Measurements from ENCODE around the gene MARCHF7. TPM values are rescaled to one million over a fixed set of nuclear protein-coding genes. Genes with fewer than 3 reads are reported as not detected.
"Not testable (repeated sequence)": the region's sequence is repeated elsewhere in the genome, so short reads cannot be mapped to it uniquely, and the experiment has no call there.

Gene MARCHF7, protein sequence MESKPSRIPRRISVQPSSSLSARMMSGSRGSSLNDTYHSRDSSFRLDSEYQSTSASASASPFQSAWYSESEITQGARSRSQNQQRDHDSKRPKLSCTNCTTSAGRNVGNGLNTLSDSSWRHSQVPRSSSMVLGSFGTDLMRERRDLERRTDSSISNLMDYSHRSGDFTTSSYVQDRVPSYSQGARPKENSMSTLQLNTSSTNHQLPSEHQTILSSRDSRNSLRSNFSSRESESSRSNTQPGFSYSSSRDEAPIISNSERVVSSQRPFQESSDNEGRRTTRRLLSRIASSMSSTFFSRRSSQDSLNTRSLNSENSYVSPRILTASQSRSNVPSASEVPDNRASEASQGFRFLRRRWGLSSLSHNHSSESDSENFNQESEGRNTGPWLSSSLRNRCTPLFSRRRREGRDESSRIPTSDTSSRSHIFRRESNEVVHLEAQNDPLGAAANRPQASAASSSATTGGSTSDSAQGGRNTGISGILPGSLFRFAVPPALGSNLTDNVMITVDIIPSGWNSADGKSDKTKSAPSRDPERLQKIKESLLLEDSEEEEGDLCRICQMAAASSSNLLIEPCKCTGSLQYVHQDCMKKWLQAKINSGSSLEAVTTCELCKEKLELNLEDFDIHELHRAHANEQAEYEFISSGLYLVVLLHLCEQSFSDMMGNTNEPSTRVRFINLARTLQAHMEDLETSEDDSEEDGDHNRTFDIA
- 100 to 1,000 TPM; 113 to 115 TPM for total RNA-seq
- polyA plus RNA-seq: 100 to 1,000 TPM; 162 to 196 TPM

DNA sequence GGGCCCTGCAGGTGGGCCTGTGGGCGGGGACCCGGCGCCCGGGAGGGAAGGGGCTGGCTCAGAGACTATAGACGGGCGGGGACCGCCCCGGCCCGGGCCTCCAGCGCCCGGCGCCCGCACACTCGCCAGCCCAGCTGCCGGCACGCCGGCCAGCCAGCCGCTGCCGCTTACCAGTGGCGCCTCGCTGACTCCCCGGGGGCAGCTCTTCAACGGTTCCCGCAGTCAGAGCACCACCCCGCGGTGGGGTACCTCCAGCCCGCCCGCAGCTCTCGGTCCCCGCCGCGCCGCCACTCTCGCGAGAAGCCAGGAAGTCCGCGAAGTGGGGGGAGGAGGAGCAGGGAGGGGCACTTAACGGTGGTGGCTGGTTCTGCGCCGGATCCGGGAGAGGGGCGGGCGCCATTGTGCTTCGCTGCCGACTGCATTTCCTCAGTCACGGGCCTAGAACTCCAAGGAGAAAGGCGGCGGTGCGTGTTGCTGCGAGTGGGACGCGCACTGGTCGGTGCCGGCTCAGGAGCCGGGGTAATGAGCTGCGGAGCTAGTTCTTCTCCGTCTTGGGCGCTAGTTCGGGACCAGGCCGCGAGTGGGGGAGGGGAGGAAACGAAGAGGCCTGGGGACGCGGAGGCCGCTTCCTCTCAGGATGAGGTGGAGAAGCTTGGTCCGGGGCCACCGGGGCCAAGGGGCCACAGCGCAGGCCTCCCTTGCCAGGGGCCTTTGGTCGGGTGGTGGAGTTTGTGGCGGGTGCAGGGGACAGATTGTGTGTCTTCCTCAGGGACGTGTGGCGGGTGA lies at the start of gene MARCHF7:
TSS of gene MARCHF7 (plus strand) at position 364 of the 786 bp plus-strand sequence. CDS start 16,517 bp downstream, outside the sequence.
- no peaks in the 10 kb centered on the region for H3K9me3 ChIP-seq (ENCODE audit: control insufficient read depth in 1 of 2, low read length in 2 of 2)

GRCh38 chr2:159667423-159667822 lies 44.9 kb upstream of the MARCHF7 start:
- H3K4me1 ChIP-seq (ENCODE audit: insufficient read depth, low read length); H3K27ac ChIP-seq (ENCODE audit: low read depth, low read length); H3K9me3 ChIP-seq (ENCODE audit: control insufficient read depth in 1 of 2, low read length in 2 of 2); H3K27me3 ChIP-seq (ENCODE audit: insufficient read depth, low read length); H3K4me1 Mint-ChIP-seq; H3K9me3 Mint-ChIP-seq; POLR2A ChIA-PET (ENCODE audit: partially characterized antibody); DNase-seq; H3K4me3 ChIP-seq (ENCODE audit: low read length in 2 of 2); H3K4me3 Mint-ChIP-seq; H3K36me3 ChIP-seq (ENCODE audit: insufficient read depth, low read length); H3K27ac Mint-ChIP-seq; intact Hi-C loops (cut with micrococcal nuclease); H3K27me3 Mint-ChIP-seq; CTCF ChIA-PET (ENCODE audit: partially characterized antibody): not testable (repeated sequence)
- peaks cover 8 to 20% of the 10 kb centered on the region in 2 donors for H3K36me3 Mint-ChIP-seq

More for the DNA sequence above, at the start of gene MARCHF7:
- Histone ChIP-seq H3K27ac (ENCODE audit: low read depth, low read length) (peak within 1 kb of the TSS; percentile 92), H3K36me3 (ENCODE audit: insufficient read depth, low read length) (peaks cover 11% of the 10 kb centered on the region), H3K4me3 (ENCODE audit: low read length in 2 of 2) (peak within 1 kb of the TSS; percentile 88 to 98), H3K27me3 (ENCODE audit: insufficient read depth, low read length) (no peaks in the 10 kb centered on the region), H3K4me1 (ENCODE audit: insufficient read depth, low read length) (peaks cover 53% of the 10 kb centered on the region)
- peaks cover 22 to 48% of the 10 kb centered on the region in 2 donors for H3K36me3 Mint-ChIP-seq
- H3K4me3 Mint-ChIP-seq: peak within 1 kb of the TSS; percentile 97 to 100 (median 99)
- POLR2A ChIA-PET (ENCODE audit: partially characterized antibody): interaction anchor here (0.6 to 2.4 kb wide), 33 partner anchors 9 to 1836 kb away, joined by 3 to 30 read pairs (median 4); partner anchors contain the start of genes ACVR1, BAZ2B, LY75 and PSMD14
- H3K27ac Mint-ChIP-seq: peak within 1 kb of the TSS; percentile 90 to 100 (median 100)
- peaks cover 36 to 63% (median 49%) of the 10 kb centered on the region in 4 donors for H3K4me1 Mint-ChIP-seq
- CTCF ChIA-PET (ENCODE audit: partially characterized antibody): interaction anchor here (1.1 to 2.4 kb wide), 5 partner anchors 9 to 511 kb away, joined by 3 to 7 read pairs (median 5); no protein-coding TSS in a partner anchor
- peak; percentile 97 to 100 (median 98) for DNase-seq
- H3K27me3 Mint-ChIP-seq: no peaks in the 10 kb centered on the region
- intact Hi-C loops (cut with micrococcal nuclease): loop anchor here (1.0 to 5.0 kb wide), 7 partner anchors 192 to 1835 kb away; partner anchors contain the start of genes ACVR1, LY75 and WDSUB1
- H3K9me3 Mint-ChIP-seq: peaks cover 0 to 3% (median 0%) of the 10 kb centered on the region in 8 donors

DNA sequence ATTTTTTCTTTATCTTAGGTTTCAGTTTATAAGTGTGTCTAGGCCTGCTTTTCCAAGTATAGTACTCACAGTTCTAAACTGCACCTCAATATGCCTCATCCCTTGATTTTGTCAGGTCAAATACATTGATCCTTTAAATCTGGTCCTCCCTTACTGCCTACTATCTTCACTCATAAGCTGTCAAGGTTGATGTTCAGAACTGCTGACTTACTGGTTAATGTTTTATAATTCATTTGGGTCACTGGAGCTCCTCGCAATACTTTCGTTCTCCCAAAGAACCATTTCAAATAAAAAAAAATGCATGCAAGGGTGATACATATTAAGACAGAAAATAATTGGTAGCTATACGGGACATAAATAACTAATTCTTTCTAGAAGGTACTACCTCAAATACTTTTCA lies 41.3 kb upstream of the MARCHF7 start:
- H3K27ac ChIP-seq (ENCODE audit: low read depth, low read length): no peak overlapping the region
- H3K36me3 ChIP-seq (ENCODE audit: insufficient read depth, low read length): no peaks in the 10 kb centered on the region
- Mint-ChIP-seq H3K27me3 (no peaks in the 10 kb centered on the region), H3K4me3 (no peak overlapping the region), H3K9me3 (peaks cover 0 to 3% (median 0%) of the 10 kb centered on the region in 8 donors), H3K27ac (no peak overlapping the region), H3K4me1 (no peaks in the 10 kb centered on the region), H3K36me3 (peaks cover 4 to 17% of the 10 kb centered on the region in 2 donors)
- intact Hi-C loops (cut with micrococcal nuclease): no loop called here
- CTCF ChIA-PET (ENCODE audit: partially characterized antibody): no interaction called here
- DNase-seq: no peak
- H3K4me1 ChIP-seq (ENCODE audit: insufficient read depth, low read length): no peaks in the 10 kb centered on the region
- POLR2A ChIA-PET (ENCODE audit: partially characterized antibody): no interaction called here
- H3K9me3 ChIP-seq (ENCODE audit: control insufficient read depth in 1 of 2, low read length in 2 of 2): no peaks in the 10 kb centered on the region
- no peak overlapping the region for H3K4me3 ChIP-seq (ENCODE audit: low read length in 2 of 2)
- H3K27me3 ChIP-seq (ENCODE audit: insufficient read depth, low read length): no peaks in the 10 kb centered on the region

DNA sequence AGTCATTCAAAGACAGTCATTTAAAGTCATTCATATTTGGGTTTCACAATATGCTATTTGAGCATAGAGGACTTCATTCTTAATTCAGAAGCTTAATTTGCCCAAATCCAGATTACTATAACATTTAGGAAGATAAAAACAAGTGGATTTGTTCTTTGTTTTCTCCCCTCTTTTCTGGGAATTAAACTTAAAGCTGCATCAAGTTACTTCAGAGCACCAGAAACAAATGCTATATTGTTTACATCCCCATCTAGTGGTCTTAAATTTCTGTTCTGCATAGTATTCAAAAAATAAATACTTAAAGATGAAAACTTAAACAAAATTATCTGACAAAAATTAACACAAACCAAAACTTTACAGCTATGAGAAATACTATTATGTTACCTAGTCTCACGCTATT lies 34.7 kb upstream of the MARCHF7 start:
- Mint-ChIP-seq H3K9me3 (no peaks in the 10 kb centered on the region), H3K27ac (no peak overlapping the region), H3K27me3 (no peaks in the 10 kb centered on the region), H3K4me3 (no peak overlapping the region), H3K4me1 (no peaks in the 10 kb centered on the region), H3K36me3 (no peaks in the 10 kb centered on the region)
- Histone ChIP-seq H3K27ac (ENCODE audit: low read depth, low read length) (no peak overlapping the region), H3K36me3 (ENCODE audit: insufficient read depth, low read length) (no peaks in the 10 kb centered on the region), H3K27me3 (ENCODE audit: insufficient read depth, low read length) (no peaks in the 10 kb centered on the region), H3K4me3 (ENCODE audit: low read length in 2 of 2) (no peak overlapping the region), H3K9me3 (ENCODE audit: control insufficient read depth in 1 of 2, low read length in 2 of 2) (no peaks in the 10 kb centered on the region), H3K4me1 (ENCODE audit: insufficient read depth, low read length) (no peaks in the 10 kb centered on the region)
- CTCF ChIA-PET (ENCODE audit: partially characterized antibody): no interaction called here
- POLR2A ChIA-PET (ENCODE audit: partially characterized antibody): no interaction called here
- intact Hi-C loops (cut with micrococcal nuclease): no loop called here
- no peak for DNase-seq

DNA sequence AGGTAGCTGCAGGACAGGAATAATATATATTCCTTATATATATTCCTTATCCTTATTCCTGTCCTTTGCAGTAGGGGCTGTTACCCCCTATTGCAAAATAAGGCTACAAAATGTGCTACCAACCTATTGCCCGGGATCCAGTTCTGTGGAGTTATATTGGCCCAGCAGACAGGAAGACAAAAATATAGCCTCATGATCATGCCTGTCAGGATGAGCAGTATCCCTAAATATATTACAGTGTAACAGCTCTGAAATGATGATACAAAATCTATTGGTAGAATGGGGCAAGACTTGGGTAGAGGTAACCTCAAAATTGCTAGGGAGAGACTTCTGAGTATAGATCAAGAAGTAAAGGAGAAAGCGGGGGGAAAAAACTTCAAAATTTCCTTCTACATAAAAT lies 31.6 kb upstream of the MARCHF7 start:
- intact Hi-C loops (cut with micrococcal nuclease): no loop called here
- no peak overlapping the region for H3K27ac ChIP-seq (ENCODE audit: low read depth, low read length)
- POLR2A ChIA-PET (ENCODE audit: partially characterized antibody): no interaction called here
- Mint-ChIP-seq H3K4me3 (no peak overlapping the region), H3K27me3 (no peaks in the 10 kb centered on the region), H3K27ac (no peak overlapping the region), H3K36me3 (no peaks in the 10 kb centered on the region), H3K4me1 (no peaks in the 10 kb centered on the region), H3K9me3 (no peaks in the 10 kb centered on the region)
- no peaks in the 10 kb centered on the region for H3K9me3 ChIP-seq (ENCODE audit: control insufficient read depth in 1 of 2, low read length in 2 of 2)
- no peaks in the 10 kb centered on the region for H3K36me3 ChIP-seq (ENCODE audit: insufficient read depth, low read length)
- CTCF ChIA-PET (ENCODE audit: partially characterized antibody): no interaction called here
- H3K27me3 ChIP-seq (ENCODE audit: insufficient read depth, low read length): no peaks in the 10 kb centered on the region
- H3K4me3 ChIP-seq (ENCODE audit: low read length in 2 of 2): no peak overlapping the region
- no peaks in the 10 kb centered on the region for H3K4me1 ChIP-seq (ENCODE audit: insufficient read depth, low read length)
- DNase-seq: no peak

- Histone ChIP-seq H3K27ac (ENCODE audit: low read depth, low read length) (no peak overlapping the region), H3K4me1 (ENCODE audit: insufficient read depth, low read length) (no peaks in the 10 kb centered on the region), H3K4me3 (ENCODE audit: low read length in 2 of 2) (no peak overlapping the region), H3K27me3 (ENCODE audit: insufficient read depth, low read length) (no peaks in the 10 kb centered on the region), H3K36me3 (ENCODE audit: insufficient read depth, low read length) (no peaks in the 10 kb centered on the region), H3K9me3 (ENCODE audit: control insufficient read depth in 1 of 2, low read length in 2 of 2) (no peaks in the 10 kb centered on the region)
- Mint-ChIP-seq H3K36me3 (no peaks in the 10 kb centered on the region), H3K9me3 (no peaks in the 10 kb centered on the region), H3K27me3 (no peaks in the 10 kb centered on the region), H3K4me3 (no peak overlapping the region), H3K27ac (no peak overlapping the region), H3K4me1 (no peaks in the 10 kb centered on the region)
- DNase-seq: no peak
- CTCF ChIA-PET (ENCODE audit: partially characterized antibody): no interaction called here
- intact Hi-C loops (cut with micrococcal nuclease): no loop called here
- POLR2A ChIA-PET (ENCODE audit: partially characterized antibody): no interaction called here
These were observed 28.5 kb upstream of the MARCHF7 start for GRCh38 chr2:159683817-159684216.

DNA sequence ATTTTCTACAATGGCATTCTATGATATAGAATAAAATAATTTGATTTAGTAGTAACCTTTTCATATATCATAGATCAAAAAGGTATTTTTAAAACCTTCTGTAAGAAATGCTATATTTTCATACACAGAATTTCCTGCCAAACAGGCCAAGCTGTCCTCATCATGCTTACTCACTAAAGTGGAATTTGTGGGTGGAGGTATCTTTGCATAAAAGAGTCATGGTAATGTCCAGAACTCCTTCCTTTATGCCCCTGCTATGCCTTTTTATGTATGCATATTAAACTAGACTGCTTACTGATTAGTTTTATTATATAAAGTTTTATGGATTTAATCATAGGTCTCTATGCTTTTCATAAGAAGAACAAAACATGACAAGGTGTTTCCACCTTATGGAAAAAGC lies 27.5 kb upstream of the MARCHF7 start:
- intact Hi-C loops (cut with micrococcal nuclease): no loop called here
- no peak overlapping the region for H3K27ac ChIP-seq (ENCODE audit: low read depth, low read length)
- CTCF ChIA-PET (ENCODE audit: partially characterized antibody): no interaction called here
- no peak for DNase-seq
- Mint-ChIP-seq H3K4me3 (no peak overlapping the region), H3K4me1 (no peaks in the 10 kb centered on the region), H3K36me3 (no peaks in the 10 kb centered on the region), H3K27me3 (no peaks in the 10 kb centered on the region), H3K27ac (no peak overlapping the region), H3K9me3 (peaks cover 0 to 1% (median 0%) of the 10 kb centered on the region in 8 donors)
- POLR2A ChIA-PET (ENCODE audit: partially characterized antibody): no interaction called here
- no peak overlapping the region for H3K4me3 ChIP-seq (ENCODE audit: low read length in 2 of 2)
- H3K4me1 ChIP-seq (ENCODE audit: insufficient read depth, low read length): no peaks in the 10 kb centered on the region
- H3K36me3 ChIP-seq (ENCODE audit: insufficient read depth, low read length): no peaks in the 10 kb centered on the region
- H3K9me3 ChIP-seq (ENCODE audit: control insufficient read depth in 1 of 2, low read length in 2 of 2): no peaks in the 10 kb centered on the region
- H3K27me3 ChIP-seq (ENCODE audit: insufficient read depth, low read length): no peaks in the 10 kb centered on the region

Data from CD4-positive, alpha-beta memory T cell (primary cell).